Measurements from ENCODE around the gene MYG1.

DNA sequence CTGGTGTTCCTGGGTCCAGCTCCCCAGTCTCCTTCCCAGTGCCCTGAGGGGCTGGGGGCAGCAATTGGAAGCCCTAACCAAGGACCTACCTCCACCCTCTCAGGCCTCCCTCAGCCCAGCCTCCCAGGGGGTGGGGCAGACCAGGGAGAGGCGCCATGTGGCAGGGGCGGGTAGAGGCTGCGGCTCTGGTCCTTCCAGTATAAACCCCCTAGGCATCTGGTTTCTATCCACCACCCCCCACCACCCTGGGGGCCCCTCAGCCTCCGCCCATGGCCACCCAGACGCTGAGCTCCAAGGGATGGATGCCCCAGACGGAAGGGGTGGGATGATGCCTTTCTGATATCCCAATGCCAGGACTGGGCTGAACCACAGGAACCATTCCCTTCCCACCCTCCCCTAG, 39.4 kb downstream of the MYG1 start:
- TF ChIP-seq, protein P1, sequence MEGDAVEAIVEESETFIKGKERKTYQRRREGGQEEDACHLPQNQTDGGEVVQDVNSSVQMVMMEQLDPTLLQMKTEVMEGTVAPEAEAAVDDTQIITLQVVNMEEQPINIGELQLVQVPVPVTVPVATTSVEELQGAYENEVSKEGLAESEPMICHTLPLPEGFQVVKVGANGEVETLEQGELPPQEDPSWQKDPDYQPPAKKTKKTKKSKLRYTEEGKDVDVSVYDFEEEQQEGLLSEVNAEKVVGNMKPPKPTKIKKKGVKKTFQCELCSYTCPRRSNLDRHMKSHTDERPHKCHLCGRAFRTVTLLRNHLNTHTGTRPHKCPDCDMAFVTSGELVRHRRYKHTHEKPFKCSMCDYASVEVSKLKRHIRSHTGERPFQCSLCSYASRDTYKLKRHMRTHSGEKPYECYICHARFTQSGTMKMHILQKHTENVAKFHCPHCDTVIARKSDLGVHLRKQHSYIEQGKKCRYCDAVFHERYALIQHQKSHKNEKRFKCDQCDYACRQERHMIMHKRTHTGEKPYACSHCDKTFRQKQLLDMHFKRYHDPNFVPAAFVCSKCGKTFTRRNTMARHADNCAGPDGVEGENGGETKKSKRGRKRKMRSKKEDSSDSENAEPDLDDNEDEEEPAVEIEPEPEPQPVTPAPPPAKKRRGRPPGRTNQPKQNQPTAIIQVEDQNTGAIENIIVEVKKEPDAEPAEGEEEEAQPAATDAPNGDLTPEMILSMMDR (IDR thresholded peaks at IDR 0.05), result no peak
- TF ChIP-seq POLR2A (IDR thresholded peaks at IDR 0.05), result no peak

All from Peyer's patch (tissue), 4 donors.